Measurements from ENCODE around the gene KBTBD12. TPM values are rescaled to one million over a fixed set of nuclear protein-coding genes. Genes with fewer than 3 reads are reported as not detected.

KBTBD12 gene
- total RNA-seq, 1 donor = not detected

DNA sequence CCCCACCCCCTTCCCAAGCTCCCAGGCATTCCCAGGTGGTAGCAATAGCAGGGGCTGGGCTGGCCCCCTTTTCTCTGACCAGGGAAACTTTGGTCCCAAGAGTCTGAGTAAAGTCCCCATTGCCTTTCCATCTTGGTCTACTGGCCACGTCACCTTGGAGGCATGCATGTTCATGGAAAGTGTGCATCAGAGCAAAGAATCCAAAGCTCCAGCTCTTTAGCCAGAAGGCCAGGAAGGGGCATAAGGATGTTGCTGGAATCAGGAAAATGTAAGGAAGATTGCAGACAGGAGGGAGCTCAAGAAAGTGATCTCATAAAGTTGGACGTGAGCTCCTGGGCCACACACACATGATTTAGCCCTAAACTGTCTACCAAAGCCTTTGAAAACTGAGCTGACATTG is 63.6 kb downstream of the KBTBD12 start:
- Histone ChIP-seq H3K4me1 (ENCODE audit: insufficient read depth, low read length) (no peaks in the 10 kb centered on the region), H3K27me3 (ENCODE audit: insufficient read depth, low read length) (no peaks in the 10 kb centered on the region), H3K4me3 (ENCODE audit: low read length) (no peak overlapping the region), H3K9me3 (ENCODE audit: low read depth, low read length) (no peaks in the 10 kb centered on the region)

- H3K4me3 ChIP-seq (ENCODE audit: low read length) = no peak overlapping the region
- H3K9me3 ChIP-seq (ENCODE audit: low read depth, low read length) = no peaks in the 10 kb centered on the region
- H3K4me1 ChIP-seq (ENCODE audit: insufficient read depth, low read length) = no peaks in the 10 kb centered on the region
- no peaks in the 10 kb centered on the region for H3K27me3 ChIP-seq (ENCODE audit: insufficient read depth, low read length)
These were observed 64.4 kb downstream of the KBTBD12 start for GRCh38 chr3:127979473-127979872.

DNA sequence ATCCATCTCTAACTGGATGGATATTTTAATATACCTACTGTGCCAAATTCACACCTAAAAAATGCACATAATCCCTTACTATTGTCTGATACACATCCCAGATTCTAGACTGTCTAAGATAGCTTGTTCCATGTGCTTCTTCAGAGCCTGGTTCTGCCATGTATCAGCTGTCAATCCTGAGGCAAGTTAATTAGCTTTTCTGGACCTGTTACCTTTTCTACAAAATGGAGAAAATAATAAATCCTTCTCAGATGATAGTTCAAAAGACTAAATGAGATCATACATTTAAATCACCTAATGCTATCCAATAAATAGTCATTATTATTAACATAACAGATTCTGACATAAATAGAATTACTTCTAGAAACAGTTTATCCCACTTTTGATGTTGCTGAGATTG is 66.1 kb downstream of the KBTBD12 start:
- Histone ChIP-seq H3K27me3 (ENCODE audit: insufficient read depth, low read length) (no peaks in the 10 kb centered on the region), H3K9me3 (ENCODE audit: low read depth, low read length) (no peaks in the 10 kb centered on the region), H3K4me1 (ENCODE audit: insufficient read depth, low read length) (no peaks in the 10 kb centered on the region), H3K4me3 (ENCODE audit: low read length) (no peak overlapping the region)

- Histone ChIP-seq H3K27me3 (ENCODE audit: insufficient read depth, low read length) (no peaks in the 10 kb centered on the region), H3K9me3 (ENCODE audit: low read depth, low read length) (no peaks in the 10 kb centered on the region), H3K4me3 (ENCODE audit: low read length) (no peak overlapping the region), H3K4me1 (ENCODE audit: insufficient read depth, low read length) (no peaks in the 10 kb centered on the region)
These were observed 67.1 kb downstream of the KBTBD12 start for GRCh38 chr3:127982155-127982554.

DNA sequence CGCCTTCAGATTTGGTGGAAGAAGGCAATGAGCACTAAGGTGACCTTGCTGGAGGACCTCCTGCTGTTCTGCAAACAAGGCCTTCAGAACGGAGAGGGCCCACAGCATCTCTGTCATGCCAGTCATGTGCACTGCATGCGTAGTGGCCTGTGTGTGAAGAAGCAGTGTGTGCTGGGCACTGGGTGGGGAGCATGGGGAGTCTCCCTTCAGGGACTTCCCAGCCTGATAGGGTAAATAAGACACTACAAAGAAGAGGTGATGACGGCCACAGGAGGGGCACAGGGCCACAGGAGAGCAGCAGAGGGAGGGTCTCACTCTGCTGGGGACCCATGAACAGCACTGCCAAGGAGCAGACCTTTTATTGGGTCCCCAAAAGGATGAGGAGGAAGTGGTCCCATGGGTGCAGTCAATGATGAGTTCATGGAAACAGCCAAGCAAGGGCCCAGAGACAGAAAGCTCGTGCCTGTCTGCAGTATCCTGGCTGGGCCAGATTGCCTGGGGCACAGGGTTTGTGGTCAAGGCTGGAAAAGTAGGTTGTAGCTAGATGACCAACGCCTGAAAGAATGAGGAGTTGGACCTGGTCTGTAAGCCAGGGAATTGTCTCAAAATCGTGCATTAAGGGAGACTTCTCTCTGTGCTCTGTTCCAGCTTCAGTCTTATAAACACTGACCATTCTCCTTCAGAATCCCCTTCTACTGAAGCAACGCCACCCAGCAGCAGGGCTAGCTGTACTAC is 69.4 kb downstream of the KBTBD12 start:
- H3K9me3 ChIP-seq (ENCODE audit: low read depth, low read length) = no peaks in the 10 kb centered on the region
- H3K4me3 ChIP-seq (ENCODE audit: low read length) = no peak overlapping the region
- no peaks in the 10 kb centered on the region for H3K4me1 ChIP-seq (ENCODE audit: insufficient read depth, low read length)
- H3K27me3 ChIP-seq (ENCODE audit: insufficient read depth, low read length) = no peaks in the 10 kb centered on the region

- H3K9me3 ChIP-seq (ENCODE audit: low read depth, low read length) = no peaks in the 10 kb centered on the region
- H3K4me1 ChIP-seq (ENCODE audit: insufficient read depth, low read length) = no peaks in the 10 kb centered on the region
- H3K4me3 ChIP-seq (ENCODE audit: low read length) = no peak overlapping the region
- H3K27me3 ChIP-seq (ENCODE audit: insufficient read depth, low read length) = no peaks in the 10 kb centered on the region
These were observed 70.2 kb downstream of the KBTBD12 start for GRCh38 chr3:127985216-127985615.

- H3K9me3 ChIP-seq (ENCODE audit: low read depth, low read length) = no peaks in the 10 kb centered on the region
- H3K4me1 ChIP-seq (ENCODE audit: insufficient read depth, low read length) = no peaks in the 10 kb centered on the region
- H3K27me3 ChIP-seq (ENCODE audit: insufficient read depth, low read length) = no peaks in the 10 kb centered on the region
- H3K4me3 ChIP-seq (ENCODE audit: low read length) = no peak overlapping the region
These were observed 70.7 kb downstream of the KBTBD12 start for GRCh38 chr3:127985655-127986225.

DNA sequence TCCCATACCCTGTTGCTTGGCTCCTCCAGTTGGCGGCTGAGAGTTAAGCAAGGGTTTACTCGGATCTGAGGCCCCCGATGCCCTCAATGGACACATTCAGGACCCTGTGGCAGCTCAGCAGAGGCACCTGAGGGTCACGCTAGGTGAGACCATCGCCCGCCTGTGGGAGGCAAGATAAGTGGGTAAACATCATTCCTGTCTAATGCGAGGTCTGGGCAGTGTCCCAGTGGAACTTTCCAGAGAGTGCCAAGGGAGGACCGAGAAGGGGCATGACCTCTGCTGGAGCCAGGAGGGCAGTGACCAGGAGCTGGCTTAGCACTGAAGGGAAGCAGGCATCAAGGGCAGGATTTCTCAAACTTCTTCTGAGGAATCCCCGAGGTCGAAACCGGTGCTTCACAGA is 71.8 kb downstream of the KBTBD12 start:
- Histone ChIP-seq H3K4me1 (ENCODE audit: insufficient read depth, low read length) (no peaks in the 10 kb centered on the region), H3K27me3 (ENCODE audit: insufficient read depth, low read length) (no peaks in the 10 kb centered on the region), H3K4me3 (ENCODE audit: low read length) (no peak overlapping the region), H3K9me3 (ENCODE audit: low read depth, low read length) (no peaks in the 10 kb centered on the region)

- H3K4me1 ChIP-seq (ENCODE audit: insufficient read depth, low read length) = no peaks in the 10 kb centered on the region
- H3K4me3 ChIP-seq (ENCODE audit: low read length) = no peak overlapping the region
- H3K27me3 ChIP-seq (ENCODE audit: insufficient read depth, low read length) = no peaks in the 10 kb centered on the region
- no peaks in the 10 kb centered on the region for H3K9me3 ChIP-seq (ENCODE audit: low read depth, low read length)
These were observed 72.4 kb downstream of the KBTBD12 start for GRCh38 chr3:127987309-127987995.

DNA sequence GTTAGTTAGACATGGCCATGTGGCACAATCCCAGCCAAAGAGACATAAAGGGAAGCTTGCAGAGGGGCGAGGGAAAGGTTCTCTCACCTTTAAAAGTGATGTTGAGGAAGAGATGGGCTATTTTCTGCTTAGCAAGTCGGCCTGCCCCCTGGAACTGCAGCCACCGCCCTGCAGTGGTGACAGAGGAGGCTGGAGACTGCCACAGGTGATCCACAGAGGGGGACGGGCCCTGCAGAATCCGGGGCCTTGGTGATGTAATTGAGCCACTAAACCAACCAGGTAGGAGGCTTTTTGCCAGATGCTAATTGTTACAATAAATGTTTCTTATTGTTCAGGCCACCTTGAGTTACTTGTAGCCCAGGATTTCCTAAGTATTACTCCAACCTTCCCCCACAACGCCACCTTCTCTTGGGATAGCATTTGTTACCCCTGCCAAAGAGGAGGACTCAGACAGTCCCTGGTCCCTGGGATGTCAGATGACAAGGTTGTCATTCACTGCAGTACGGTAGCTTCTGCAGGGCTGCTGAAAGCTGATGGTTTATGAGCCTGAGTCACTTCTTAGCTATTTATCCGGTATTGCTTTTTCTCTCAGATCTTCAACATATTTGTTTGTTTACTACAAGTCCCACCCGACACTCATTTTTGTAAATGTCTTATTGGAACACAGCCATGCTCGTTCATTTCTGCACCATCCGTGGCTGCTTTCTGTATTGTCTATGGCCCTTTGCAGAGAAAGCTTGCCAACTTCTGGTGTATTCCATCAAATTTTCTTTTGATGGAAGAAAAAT is 73.9 kb downstream of the KBTBD12 start:
- no peak overlapping the region for H3K4me3 ChIP-seq (ENCODE audit: low read length)
- H3K27me3 ChIP-seq (ENCODE audit: insufficient read depth, low read length) = no peaks in the 10 kb centered on the region
- no peaks in the 10 kb centered on the region for H3K9me3 ChIP-seq (ENCODE audit: low read depth, low read length)
- no peaks in the 10 kb centered on the region for H3K4me1 ChIP-seq (ENCODE audit: insufficient read depth, low read length)

DNA sequence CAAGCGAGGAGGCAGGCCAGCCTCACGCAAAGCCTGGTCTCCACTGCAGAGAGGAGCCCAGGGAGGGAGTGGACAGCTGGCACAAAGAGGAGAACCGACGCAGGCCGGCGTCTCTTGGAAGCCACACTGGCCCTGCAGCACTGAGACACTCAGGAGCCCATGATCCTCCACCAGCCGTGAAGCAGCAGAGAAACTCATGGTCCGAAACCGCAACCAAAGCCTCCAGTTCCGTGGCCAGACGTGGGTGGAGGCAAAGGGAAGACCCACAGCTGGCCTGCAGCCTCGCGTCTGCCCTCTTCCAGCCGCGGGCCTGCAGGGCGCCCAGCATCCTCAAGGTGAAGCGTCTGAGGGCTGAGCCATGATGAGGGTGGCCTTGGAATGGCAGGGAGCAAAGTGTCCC is 75.0 kb downstream of the KBTBD12 start:
- no peaks in the 10 kb centered on the region for H3K4me1 ChIP-seq (ENCODE audit: insufficient read depth, low read length)

GRCh38 chr3:127990461-127990860 is 75.4 kb downstream of the KBTBD12 start:
- H3K9me3 ChIP-seq (ENCODE audit: low read depth, low read length) = no peaks in the 10 kb centered on the region
- H3K4me3 ChIP-seq (ENCODE audit: low read length) = no peak overlapping the region
- H3K4me1 ChIP-seq (ENCODE audit: insufficient read depth, low read length) = no peaks in the 10 kb centered on the region
- H3K27me3 ChIP-seq (ENCODE audit: insufficient read depth, low read length) = no peaks in the 10 kb centered on the region

More for the DNA sequence above, 75.0 kb downstream of the KBTBD12 start:
- no peak overlapping the region for H3K4me3 ChIP-seq (ENCODE audit: low read length)
- no peaks in the 10 kb centered on the region for H3K9me3 ChIP-seq (ENCODE audit: low read depth, low read length)
- H3K27me3 ChIP-seq (ENCODE audit: insufficient read depth, low read length) = no peaks in the 10 kb centered on the region

GRCh38 chr3:127991251-127991650 is 76.2 kb downstream of the KBTBD12 start:
- no peaks in the 10 kb centered on the region for H3K9me3 ChIP-seq (ENCODE audit: low read depth, low read length)
- H3K4me3 ChIP-seq (ENCODE audit: low read length) = no peak overlapping the region
- no peaks in the 10 kb centered on the region for H3K4me1 ChIP-seq (ENCODE audit: insufficient read depth, low read length)
- no peaks in the 10 kb centered on the region for H3K27me3 ChIP-seq (ENCODE audit: insufficient read depth, low read length)

- no peak overlapping the region for H3K4me3 ChIP-seq (ENCODE audit: low read length)
- H3K4me1 ChIP-seq (ENCODE audit: insufficient read depth, low read length) = no peaks in the 10 kb centered on the region
- H3K9me3 ChIP-seq (ENCODE audit: low read depth, low read length) = no peaks in the 10 kb centered on the region
- no peaks in the 10 kb centered on the region for H3K27me3 ChIP-seq (ENCODE audit: insufficient read depth, low read length)
These were observed 76.6 kb downstream of the KBTBD12 start for GRCh38 chr3:127991681-127992080.

DNA sequence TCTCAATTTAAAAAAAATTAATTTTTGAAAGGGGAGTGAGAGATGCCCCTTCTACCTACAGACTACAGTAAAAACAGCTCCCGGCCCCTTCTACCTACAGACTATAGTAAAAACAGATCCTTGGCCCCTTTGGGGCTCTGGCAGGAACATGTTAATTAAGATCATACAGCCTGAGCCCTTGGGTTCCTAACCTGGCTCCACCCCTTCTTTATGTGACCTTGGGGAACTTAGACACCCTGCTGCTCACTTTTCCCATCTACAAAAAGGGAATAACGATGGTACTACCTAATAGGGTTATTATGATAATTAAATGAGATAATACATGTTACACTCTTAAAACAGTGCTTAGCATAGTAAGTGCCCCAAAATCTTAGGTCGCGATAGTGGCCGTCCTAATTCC is 77.1 kb downstream of the KBTBD12 start:
- no peaks in the 10 kb centered on the region for H3K9me3 ChIP-seq (ENCODE audit: low read depth, low read length)
- H3K4me3 ChIP-seq (ENCODE audit: low read length) = no peak overlapping the region
- no peaks in the 10 kb centered on the region for H3K4me1 ChIP-seq (ENCODE audit: insufficient read depth, low read length)
- H3K27me3 ChIP-seq (ENCODE audit: insufficient read depth, low read length) = no peaks in the 10 kb centered on the region
